IPS DF 4.7 (cell line): ENCODE measurements around the gene ZMYND8.
"Not testable (repeated sequence)": the region's sequence is repeated elsewhere in the genome, so short reads cannot be mapped to it uniquely, and the experiment has no call there.

Experiments used
- DNase-seq: peaks from one replicate; pipeline ENCODE4 v3.0.0-alpha.2; 2013; ENCODE audit warnings: low spot score; ENCODE audit errors: extremely low read depth

The ZMYND8 gene

GRCh38 chr20:47370850-47371782 lies 14.6 kb upstream of the ZMYND8 start:
- DNase-seq: no peak

GRCh38 chr20:47370214-47370613 lies 13.7 kb upstream of the ZMYND8 start:
- DNase-seq: no peak

GRCh38 chr20:47368301-47368700 lies 11.8 kb upstream of the ZMYND8 start:
- no peak for DNase-seq

- not testable (repeated sequence) for DNase-seq
These were observed 9.8 kb upstream of the ZMYND8 start for GRCh38 chr20:47366301-47366700.

GRCh38 chr20:47365023-47365764 lies 8.7 kb upstream of the ZMYND8 start:
- no peak for DNase-seq

GRCh38 chr20:47362361-47363219 lies 6.1 kb upstream of the ZMYND8 start:
- no peak for DNase-seq

- no peak for DNase-seq
These were observed 4.8 kb upstream of the ZMYND8 start for GRCh38 chr20:47361057-47361915.

GRCh38 chr20:47360297-47361056 lies 4.0 kb upstream of the ZMYND8 start:
- no peak for DNase-seq

GRCh38 chr20:47359530-47360296 lies 3.2 kb upstream of the ZMYND8 start:
- DNase-seq: no peak

- DNase-seq: no peak
These were observed 2.4 kb upstream of the ZMYND8 start for GRCh38 chr20:47358672-47359529.

- DNase-seq: no peak
These were observed 1.7 kb upstream of the ZMYND8 start for GRCh38 chr20:47358039-47358671.

- no peak for DNase-seq
These were observed 968 bp upstream of the ZMYND8 start for GRCh38 chr20:47357296-47358038.

- no peak for DNase-seq
These were observed 326 bp downstream of the ZMYND8 start for GRCh38 chr20:47356220-47356525.

- DNase-seq: no peak
These were observed 845 bp downstream of the ZMYND8 start for GRCh38 chr20:47355489-47356219.

- DNase-seq: no peak
These were observed 1.6 kb downstream of the ZMYND8 start for GRCh38 chr20:47354714-47355488.

- DNase-seq: no peak
These were observed 2.1 kb downstream of the ZMYND8 start for GRCh38 chr20:47354464-47354713.
